Epithelial cell of proximal tubule (primary cell): ENCODE measurements around the gene LCTL. TPM values are rescaled to one million over a fixed set of nuclear protein-coding genes. Genes with fewer than 3 reads are reported as not detected.
A peak's percentile ranks its signal among the peaks of the same experiment; 100 is the strongest.

Experiments
- DNase-seq: peaks from one replicate; pipeline ENCODE4 v3.0.0-alpha.2; 2011; ENCODE audit warnings: low read depth
- H3K4me3 ChIP-seq: 2 replicates; pipeline ENCODE4 v1.5.1; 2011; ENCODE audit warnings: low read depth, mild to moderate bottlenecking, low read length
- total RNA-seq: library from RNA; depleted of rRNA; stranded (reverse); fragments of >200 nt; gene quantifications from 2 replicates; pipeline ENCODE4 v1.2.3, GENCODE V29; 2015
- TF ChIP-seq, protein P1 (sequence below): conservative IDR thresholded peaks from 2 replicates; pipeline ENCODE4 v1.5.1; 2012; ENCODE audit warnings: low read depth, mild to moderate bottlenecking, low read length

Gene LCTL
- total RNA-seq, 1 donor from 2014 or later, result 0.23 TPM

GRCh38 chr15:66598095-66598815 is 32.5 kb upstream of the LCTL start:
- no peak for DNase-seq
- no peak overlapping the region for H3K4me3 ChIP-seq
- TF ChIP-seq, protein P1, sequence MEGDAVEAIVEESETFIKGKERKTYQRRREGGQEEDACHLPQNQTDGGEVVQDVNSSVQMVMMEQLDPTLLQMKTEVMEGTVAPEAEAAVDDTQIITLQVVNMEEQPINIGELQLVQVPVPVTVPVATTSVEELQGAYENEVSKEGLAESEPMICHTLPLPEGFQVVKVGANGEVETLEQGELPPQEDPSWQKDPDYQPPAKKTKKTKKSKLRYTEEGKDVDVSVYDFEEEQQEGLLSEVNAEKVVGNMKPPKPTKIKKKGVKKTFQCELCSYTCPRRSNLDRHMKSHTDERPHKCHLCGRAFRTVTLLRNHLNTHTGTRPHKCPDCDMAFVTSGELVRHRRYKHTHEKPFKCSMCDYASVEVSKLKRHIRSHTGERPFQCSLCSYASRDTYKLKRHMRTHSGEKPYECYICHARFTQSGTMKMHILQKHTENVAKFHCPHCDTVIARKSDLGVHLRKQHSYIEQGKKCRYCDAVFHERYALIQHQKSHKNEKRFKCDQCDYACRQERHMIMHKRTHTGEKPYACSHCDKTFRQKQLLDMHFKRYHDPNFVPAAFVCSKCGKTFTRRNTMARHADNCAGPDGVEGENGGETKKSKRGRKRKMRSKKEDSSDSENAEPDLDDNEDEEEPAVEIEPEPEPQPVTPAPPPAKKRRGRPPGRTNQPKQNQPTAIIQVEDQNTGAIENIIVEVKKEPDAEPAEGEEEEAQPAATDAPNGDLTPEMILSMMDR, result no peak

- TF ChIP-seq, protein P1, result no peak
- no peak overlapping the region for H3K4me3 ChIP-seq
- DNase-seq, result no peak
Observed at GRCh38 chr15:66595931-66596545, 30.2 kb upstream of the LCTL start.

- no peak overlapping the region for H3K4me3 ChIP-seq
- TF ChIP-seq, protein P1, result no peak
- DNase-seq, result no peak
Observed at GRCh38 chr15:66595332-66595731, 29.5 kb upstream of the LCTL start.

DNA sequence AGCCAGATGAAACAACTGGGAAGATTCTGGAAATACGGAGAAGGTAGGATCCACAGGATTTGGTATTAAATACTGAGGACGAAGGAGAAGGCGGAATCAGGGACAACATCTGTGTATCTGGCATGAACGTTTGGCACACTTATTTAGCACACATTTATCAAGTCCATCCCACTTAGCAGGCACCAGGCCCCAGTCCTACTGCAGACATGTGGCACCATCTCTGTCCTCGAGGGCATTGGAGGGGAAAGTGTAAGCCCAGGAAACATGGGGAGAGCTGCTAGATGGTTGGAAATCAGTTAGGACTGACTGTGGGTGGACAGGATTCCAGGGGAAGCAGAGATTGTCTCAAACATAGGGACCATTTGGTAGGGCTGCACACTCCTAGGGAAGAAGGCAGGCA is 29.0 kb upstream of the LCTL start:
- TF ChIP-seq, protein P1, result no peak
- no peak for DNase-seq

DNA sequence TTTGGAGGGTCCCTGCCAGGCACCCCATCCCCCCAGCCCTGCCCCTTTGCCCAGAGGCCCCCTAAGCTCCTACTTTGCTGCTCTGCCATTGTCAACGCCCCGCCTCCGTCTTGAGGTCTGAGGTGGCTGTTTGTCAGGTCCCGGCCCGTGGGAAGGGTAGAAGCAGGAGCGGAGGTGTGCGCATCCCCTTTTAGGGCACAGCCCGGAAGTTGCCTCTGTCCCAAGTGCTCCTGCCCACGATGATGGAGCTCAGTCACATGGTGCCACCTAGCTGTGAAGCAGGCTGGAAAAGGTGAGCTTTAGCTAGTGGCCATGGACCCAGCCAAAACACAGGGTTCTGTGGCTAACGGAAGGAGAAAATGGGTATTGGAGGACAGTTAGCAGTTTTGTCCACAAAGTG is 28.5 kb upstream of the LCTL start:
- DNase-seq, result no peak
- H3K4me3 ChIP-seq, result no peak overlapping the region
- TF ChIP-seq, protein P1, result peak; percentile 9

More for the DNA sequence above, 29.0 kb upstream of the LCTL start:
- no peak overlapping the region for H3K4me3 ChIP-seq

DNA sequence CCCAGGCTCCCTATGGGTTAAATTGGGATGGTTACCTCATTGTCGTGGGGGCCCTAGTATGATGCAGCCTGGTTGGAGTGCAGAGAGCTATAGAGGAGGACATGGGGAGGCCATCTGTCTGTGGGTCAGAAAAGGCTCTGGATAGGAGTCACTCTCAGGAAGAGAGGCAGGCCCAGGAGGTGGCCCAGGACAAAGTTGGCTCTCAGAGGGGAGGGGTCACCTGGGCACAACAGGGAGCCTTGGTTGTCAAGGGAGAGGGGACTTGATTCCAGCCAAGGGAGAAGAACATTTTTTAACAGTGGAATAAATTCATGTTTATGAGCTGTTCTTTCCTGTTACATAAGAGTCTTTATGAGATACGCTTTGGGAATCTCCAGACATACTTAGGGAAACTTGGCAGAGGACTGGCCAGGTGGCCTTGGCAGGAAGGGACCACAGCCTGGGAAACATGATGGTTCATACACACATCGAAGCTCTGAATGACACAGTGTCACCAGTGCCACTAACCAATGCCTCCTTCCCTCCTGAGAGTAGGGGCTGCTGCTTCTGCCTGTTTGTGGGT is 27.5 kb upstream of the LCTL start:
- H3K4me3 ChIP-seq, result no peak overlapping the region
- DNase-seq, result no peak
- TF ChIP-seq, protein P1, result no peak
